SK-MEL-5 (cell line): Measurements from ENCODE around the gene CD93. TPM values are rescaled to one million over a fixed set of nuclear protein-coding genes. Genes with fewer than 3 reads are reported as not detected.

Experiments used
- DNase-seq: peaks from one replicate; pipeline ENCODE4 v3.0.0-alpha.2; 2016; ENCODE audit warnings: low read depth, low spot score
- in situ Hi-C: cut with HindIII; loops from 2 replicates; pipeline ENCODE4 v1.10.0; 2016; ENCODE audit warnings: low sequenced_read_pairs, high pct_unique_total_duplicates, low pct_unique_long_range_greater_than_20kb
- total RNA-seq: library from RNA; depleted of rRNA; stranded (reverse); fragments of >200 nt; shearing (Covaris generic); gene quantifications from 2 replicates; pipeline ENCODE4 v1.2.3, GENCODE V29; 2014; rRNA removed

CD93 gene
- total RNA-seq, 1 experiment from 2014 or later: not detected

DNA sequence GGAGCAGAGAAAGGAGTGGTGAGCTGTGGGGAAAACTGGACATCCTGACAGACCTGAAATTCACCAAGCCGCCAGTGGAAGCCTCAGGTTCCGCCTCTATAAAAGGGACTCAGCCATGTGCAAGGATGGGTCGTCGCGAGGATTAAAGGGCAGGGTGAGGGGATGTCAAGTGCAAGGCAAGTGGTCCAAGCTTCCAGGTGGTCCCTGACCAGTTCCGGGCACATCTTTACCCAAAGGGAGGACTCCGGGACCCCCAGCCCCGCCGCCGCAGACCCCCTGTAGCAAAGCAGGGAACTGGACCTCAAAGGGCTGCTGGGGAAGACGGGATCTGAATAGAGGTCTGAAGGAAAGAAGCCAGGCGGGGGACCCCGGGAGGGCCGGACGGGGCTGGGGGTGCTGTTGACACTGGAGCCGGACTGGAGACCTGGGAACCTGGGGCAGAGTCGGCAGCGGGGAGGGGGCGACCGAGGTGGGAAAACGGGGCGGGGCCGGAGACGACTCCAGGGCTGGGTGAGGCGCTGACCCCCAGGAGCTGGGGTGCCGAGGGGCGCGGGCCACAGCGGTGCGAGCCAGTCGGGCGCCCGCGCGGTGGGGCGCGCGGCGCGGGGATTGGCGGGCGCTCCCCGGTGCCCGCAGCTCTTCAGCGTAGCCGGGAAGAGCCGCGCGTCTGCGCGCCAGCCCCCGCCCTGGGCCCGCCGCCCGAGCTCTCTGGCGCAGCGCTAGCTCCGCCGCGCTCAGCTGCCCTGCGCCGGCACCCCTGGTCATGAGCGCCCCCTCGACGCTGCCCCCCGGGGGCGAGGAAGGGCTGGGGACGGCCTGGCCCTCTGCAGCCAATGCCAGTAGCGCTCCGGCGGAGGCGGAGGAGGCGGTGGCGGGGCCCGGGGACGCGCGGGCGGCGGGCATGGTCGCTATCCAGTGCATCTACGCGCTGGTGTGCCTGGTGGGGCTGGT is 51.1 kb downstream of the CD93 start, which contains the start of gene SSTR4:
SSTR4 (plus strand) TSS at position 592 of the 951 bp plus-strand sequence; CDS start at position 764, 172 bp downstream.
- in situ Hi-C loops: no loop called here
- no peak for DNase-seq

DNA sequence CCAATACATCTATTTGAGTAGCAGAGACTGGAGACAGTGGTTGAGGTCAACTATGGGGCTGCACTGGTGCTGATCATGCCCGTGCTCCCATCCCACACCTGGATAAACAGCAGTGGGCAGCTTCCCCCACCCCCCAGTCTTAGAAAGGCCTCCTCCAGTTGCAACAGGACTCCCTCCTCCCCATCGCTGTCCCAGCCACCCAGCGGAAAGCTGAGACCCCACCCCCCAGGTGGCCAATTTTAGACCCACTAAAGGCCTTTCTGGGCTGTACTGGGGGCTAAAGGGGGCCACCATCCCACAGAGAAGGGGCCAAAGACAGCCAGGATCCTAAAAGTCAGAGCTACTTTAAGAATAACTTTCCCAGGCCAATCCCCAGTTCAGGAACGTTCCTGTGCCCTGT is 52.2 kb downstream of the CD93 start:
- no peak for DNase-seq
- in situ Hi-C loops: no loop called here

DNA sequence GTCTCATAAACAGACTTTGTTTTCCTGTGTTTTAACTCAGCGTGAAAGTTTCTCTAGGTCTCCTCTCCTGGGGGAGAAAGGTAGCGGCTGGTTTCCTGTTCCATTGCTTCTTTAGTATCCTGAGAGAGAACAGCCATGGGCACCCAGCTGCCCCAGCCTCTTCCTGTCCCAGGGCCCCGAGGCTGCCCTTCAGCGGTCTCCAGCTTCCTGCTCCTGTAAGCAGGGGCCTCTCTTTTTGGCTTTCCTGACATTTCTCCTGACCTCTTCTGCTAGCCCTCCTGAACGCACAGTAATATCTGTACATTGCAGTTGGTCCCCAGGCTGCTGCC is 53.4 kb downstream of the CD93 start:
- DNase-seq: no peak
- in situ Hi-C loops: no loop called here

DNA sequence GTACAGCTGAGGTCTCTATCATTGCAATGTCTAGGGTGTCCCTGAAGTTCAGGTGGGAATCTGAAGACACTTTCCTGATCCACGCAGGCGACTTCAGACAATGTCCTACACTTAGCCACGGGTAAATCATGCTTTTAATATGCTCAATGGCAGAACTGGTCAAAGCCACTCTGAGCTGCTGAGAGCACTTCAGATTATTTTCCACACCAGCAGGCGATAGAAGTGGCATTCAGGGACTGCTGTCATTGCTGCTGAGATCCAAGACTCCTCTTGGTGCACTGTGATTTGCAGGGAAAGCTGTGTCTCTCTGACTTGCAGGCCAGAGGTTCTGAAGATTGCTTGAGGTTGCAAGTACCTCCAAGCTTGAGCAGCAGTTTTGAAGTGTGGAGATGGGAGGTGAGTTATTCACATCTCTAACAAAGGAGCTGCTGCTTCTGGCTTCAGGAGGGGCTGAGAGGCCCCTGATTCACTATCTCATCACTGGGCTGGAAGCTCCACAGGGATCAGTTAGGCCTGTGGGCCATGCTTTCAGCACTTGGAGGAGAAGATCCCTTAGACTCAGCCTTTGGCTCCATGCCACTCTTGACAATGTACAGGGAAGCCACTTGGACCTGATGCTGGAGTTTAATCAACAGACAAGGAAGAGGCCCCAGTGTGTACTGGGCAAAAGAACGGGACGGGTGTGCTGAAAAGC is 53.9 kb downstream of the CD93 start:
- in situ Hi-C loops: no loop called here
- no peak for DNase-seq

DNA sequence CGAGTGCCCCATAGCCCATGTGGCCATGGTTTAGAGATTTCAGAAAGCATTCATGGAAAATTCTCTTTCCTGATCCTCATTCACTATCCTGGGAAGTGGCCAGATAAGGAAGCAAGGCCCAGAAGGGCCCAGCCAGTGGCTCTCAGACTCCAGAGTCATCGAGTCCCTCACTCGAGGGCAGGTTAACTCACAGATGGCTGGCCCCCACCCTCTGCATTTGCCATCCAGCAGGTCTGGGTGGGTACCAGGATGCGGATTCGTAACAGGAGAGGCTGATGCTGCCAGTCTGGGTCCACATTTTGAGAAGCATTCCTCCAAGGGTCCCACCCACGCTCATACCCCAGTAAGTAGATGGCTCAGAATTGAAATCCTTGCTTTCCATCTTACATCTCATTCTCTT is 54.8 kb downstream of the CD93 start:
- in situ Hi-C loops: no loop called here

More for the DNA sequence above, 54.8 kb downstream of the CD93 start:
- DNase-seq: no peak

Other genes with a start within 250 kb of the CD93 start
- not detected in 2 replicates for gene SSTR4, start 51.0 kb downstream of the CD93 start, total RNA-seq
- not detected in 2 replicates for gene THBD, start 36.7 kb downstream of the CD93 start, total RNA-seq